NT2/D1 (cell line): ENCODE results near the gene RNLS.

Source experiments
- DNase-seq: peaks from one replicate; pipeline ENCODE4 v3.0.0-alpha.2; 2011; ENCODE audit warnings: low read depth, low spot score
- H3K27me3 ChIP-seq: 2 replicates; pipeline ENCODE4 v1.6.0; 2011; ENCODE audit warnings: mild to moderate bottlenecking; ENCODE audit not compliant: insufficient read length, insufficient read depth
- H3K36me3 ChIP-seq: 2 replicates; pipeline ENCODE4 v1.6.1; 2011; ENCODE audit warnings: mild to moderate bottlenecking, low read length, mixed read lengths; ENCODE audit not compliant: insufficient read depth, insufficient read length
- H3K4me1 ChIP-seq: 2 replicates; pipeline ENCODE4 v1.5.1; 2011; ENCODE audit not compliant: insufficient read depth, insufficient read length
- H3K4me3 ChIP-seq: 2 replicates; pipeline ENCODE4 v1.5.1; 2011; ENCODE audit warnings: low read depth; ENCODE audit not compliant: insufficient read length
- H3K9ac ChIP-seq: 2 replicates; pipeline ENCODE4 v1.6.0; 2011; ENCODE audit warnings: low read depth; ENCODE audit not compliant: insufficient read length
- H3K9me3 ChIP-seq: 2 replicates; pipeline ENCODE4 v1.5.1; 2011; ENCODE audit warnings: mild to moderate bottlenecking, low read length; ENCODE audit not compliant: insufficient read depth
- SUZ12 ChIP-seq: IDR thresholded peaks from 2 replicates; pipeline ENCODE4 v1.6.1; 2011; ENCODE audit not compliant: insufficient read length, insufficient read depth; ENCODE audit errors: extremely low read depth
- YY1 ChIP-seq: IDR thresholded peaks from 2 replicates; pipeline ENCODE4 v1.6.1; 2011; ENCODE audit not compliant: insufficient read length, insufficient read depth
- ZNF274 ChIP-seq: IDR thresholded peaks from 2 replicates; pipeline ENCODE4 v1.6.1; 2011; ENCODE audit warnings: mild to moderate bottlenecking, low read depth, low read length

RNLS gene

DNA sequence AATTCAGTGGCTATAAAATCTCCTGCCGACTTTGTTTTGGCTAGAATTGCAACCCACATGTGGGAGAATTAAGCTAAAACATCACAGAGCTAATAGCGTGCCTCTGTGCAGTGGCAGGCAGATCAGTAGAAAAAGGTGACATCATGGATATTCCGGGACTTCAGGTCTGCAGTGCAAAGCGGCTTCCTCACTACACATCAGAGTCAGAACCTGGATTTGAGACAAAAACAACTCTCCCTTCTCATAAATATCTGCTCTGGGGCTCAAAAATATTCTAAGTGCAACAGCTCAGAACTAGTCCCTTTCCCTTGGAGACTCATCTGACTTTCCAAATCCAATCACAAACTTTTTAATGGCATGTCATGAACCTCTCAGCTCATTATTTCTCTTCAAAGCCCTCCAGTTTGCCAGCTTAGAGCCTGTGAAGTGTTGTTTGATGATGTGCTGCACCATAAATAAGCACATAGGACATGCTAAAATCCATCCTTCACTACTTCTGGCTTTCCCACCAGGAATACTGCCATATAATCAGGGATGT is 337.1 kb downstream of the RNLS start:
- Histone ChIP-seq H3K9me3 (no peaks in the 10 kb centered on the region), H3K4me3 (no peak overlapping the region)
- DNase-seq: no peak

DNA sequence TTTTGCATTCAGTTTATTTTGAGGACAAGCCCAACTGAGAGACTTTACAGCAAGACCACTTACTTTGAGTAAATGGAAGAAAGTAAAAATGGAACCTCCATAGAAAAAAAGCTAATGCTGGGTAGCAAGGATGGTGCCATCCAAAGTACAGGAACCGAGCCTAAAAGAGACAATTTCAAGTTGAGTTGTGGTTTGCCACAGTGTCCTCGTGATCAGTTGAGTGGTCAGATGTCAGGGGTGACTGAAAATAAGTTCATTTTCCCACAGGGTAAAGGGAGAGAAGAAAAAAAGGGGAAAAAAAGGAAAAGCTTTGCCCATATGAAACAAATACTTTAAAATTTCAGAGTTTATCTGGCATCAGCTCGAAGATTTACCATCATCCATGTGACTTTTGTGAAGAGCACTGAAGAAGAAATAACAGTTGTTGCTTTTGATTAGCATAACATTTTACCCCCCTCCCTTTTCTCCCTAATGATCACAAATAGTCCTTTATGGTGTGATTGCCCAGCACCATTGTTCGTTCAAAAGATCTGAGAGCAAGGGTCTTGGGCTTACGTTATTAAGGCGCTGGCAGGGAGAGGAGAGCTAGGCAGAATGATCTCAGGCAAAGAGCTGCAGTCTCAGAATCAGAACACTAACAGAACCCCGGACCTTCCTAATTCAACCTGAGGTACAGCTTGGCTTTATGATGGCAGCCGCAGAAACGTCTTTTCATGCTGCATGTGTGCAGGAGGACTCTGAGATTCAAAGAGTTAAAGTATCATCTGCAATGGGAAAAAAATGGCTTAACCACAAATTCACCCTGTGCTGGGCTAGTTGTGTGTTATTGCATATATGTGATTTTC is 338.1 kb downstream of the RNLS start:
- H3K9ac ChIP-seq: no peak overlapping the region
- no peaks in the 10 kb centered on the region for H3K4me1 ChIP-seq

More for the DNA sequence above, 337.1 kb downstream of the RNLS start:
- Histone ChIP-seq H3K9ac (no peak overlapping the region), H3K4me1 (no peaks in the 10 kb centered on the region), H3K36me3 (no peaks in the 10 kb centered on the region), H3K27me3 (no peaks in the 10 kb centered on the region)
- TF ChIP-seq ZNF274 (no peak), SUZ12 (no peak)

DNA sequence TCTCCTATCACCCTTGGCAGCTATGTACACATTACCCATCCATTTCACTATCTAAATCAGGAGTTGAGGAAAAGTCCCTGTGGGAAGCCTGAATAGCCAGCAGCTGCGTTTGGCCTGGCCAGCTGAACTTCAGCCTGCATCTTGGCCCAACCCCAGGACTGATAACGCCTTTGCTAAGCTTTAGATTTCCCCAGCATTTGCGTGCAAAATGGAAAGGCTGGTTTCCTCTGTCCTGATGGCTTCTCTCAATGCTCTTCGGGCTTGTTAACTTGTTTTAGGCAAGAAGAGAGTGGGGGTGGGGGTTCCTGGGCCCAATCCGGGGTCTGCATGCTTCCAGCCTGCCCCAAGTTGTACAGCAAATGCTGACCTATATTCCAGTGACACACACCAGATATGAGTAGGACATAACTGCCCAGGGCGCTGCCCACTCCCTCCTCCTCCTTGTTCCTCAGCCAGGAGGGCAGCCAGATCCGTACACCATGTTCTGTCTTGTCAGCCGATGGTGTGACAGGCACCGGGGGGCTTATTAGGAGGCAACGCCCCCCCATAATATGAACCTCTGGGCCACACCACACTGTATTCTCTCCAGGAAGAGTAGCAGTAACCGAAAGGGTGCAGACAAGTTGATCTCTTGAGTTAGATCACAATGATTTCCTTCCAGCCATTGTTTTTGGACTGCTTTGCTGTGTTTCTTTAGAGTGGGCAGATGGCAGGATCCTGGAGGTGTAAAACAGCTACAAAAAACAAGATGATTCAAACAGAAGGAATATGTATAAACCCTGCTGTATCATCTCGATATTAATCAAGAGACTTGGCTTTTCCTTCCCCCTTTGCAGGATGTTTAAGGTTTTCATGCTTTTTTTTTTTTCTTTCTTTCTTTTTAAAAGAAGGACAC is 339.0 kb downstream of the RNLS start:
- no peak overlapping the region for H3K4me3 ChIP-seq
- H3K9ac ChIP-seq: no peak overlapping the region
- no peaks in the 10 kb centered on the region for H3K4me1 ChIP-seq
- H3K9me3 ChIP-seq: no peaks in the 10 kb centered on the region
- no peak for TF ChIP-seq YY1
- TF ChIP-seq ZNF274: no peak
- TF ChIP-seq SUZ12: no peak
- no peak for DNase-seq
- no peaks in the 10 kb centered on the region for H3K36me3 ChIP-seq
- H3K27me3 ChIP-seq: no peaks in the 10 kb centered on the region

More for the DNA sequence above, 338.1 kb downstream of the RNLS start:
- Histone ChIP-seq H3K4me3 (no peak overlapping the region), H3K9me3 (no peaks in the 10 kb centered on the region), H3K27me3 (no peaks in the 10 kb centered on the region), H3K36me3 (no peaks in the 10 kb centered on the region)
- no peak for DNase-seq
- no peak for TF ChIP-seq YY1
- TF ChIP-seq ZNF274: no peak
- no peak for TF ChIP-seq SUZ12

DNA sequence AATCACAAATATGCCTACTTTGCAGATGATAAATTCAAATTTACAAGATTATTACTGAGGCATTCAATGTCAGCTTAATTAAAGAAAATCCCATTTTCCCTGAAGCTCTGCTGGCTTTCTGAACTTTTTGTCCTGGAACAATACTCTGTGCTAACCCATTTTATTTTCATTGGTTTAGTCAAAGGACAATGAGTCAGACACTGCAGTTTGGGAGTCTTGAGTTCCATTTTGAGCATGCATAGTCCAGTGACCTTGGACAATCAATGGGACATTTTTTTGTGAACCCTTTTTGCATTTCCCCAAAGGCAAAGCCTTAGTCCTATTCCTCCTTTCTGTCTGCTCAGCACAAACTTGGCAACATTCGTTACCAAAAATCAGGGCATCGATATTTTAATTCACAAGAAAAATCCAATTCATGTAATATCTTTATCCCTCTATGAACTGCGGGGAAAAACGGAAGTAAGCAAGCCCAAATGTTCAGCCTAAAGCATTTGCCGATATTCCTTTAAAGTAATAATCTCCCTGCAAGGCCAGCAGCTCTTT is 339.8 kb downstream of the RNLS start:
- TF ChIP-seq YY1: no peak
- TF ChIP-seq SUZ12: no peak
- TF ChIP-seq ZNF274: no peak
- Histone ChIP-seq H3K4me3 (no peak overlapping the region), H3K9me3 (no peaks in the 10 kb centered on the region), H3K27me3 (no peaks in the 10 kb centered on the region), H3K36me3 (no peaks in the 10 kb centered on the region), H3K9ac (no peak overlapping the region), H3K4me1 (no peaks in the 10 kb centered on the region)
- no peak for DNase-seq

DNA sequence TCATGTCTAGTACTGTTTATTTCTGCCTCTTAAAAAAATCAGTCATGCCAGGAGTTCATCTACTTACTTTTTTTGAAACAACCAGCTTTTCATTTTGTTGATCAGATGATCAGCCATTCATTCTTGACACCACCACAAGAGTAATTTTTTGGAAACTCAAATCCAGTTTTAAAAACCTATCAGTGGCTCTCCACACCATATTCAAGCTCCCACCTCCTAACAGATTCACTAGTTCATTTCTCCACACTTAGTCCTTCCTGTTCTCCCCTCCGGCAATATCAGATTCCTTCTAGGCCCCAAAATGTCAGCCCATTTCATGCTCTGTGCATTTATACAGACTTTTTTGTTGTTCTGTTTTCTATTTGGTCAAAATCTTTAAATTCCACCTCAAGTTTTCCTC is 341.6 kb downstream of the RNLS start:
- Histone ChIP-seq H3K27me3 (no peaks in the 10 kb centered on the region), H3K4me1 (no peaks in the 10 kb centered on the region), H3K36me3 (no peaks in the 10 kb centered on the region), H3K4me3 (no peak overlapping the region), H3K9ac (no peak overlapping the region), H3K9me3 (no peaks in the 10 kb centered on the region)
- no peak for DNase-seq
- TF ChIP-seq YY1 (no peak), SUZ12 (no peak), ZNF274 (no peak)

- Histone ChIP-seq H3K9ac (no peak overlapping the region), H3K4me3 (no peak overlapping the region), H3K27me3 (no peaks in the 10 kb centered on the region), H3K4me1 (no peaks in the 10 kb centered on the region), H3K36me3 (no peaks in the 10 kb centered on the region), H3K9me3 (no peaks in the 10 kb centered on the region)
- no peak for DNase-seq
- TF ChIP-seq ZNF274 (no peak), SUZ12 (no peak), YY1 (no peak)
These were observed 343.9 kb downstream of the RNLS start for GRCh38 chr10:88239212-88239611.

- H3K36me3 ChIP-seq: no peaks in the 10 kb centered on the region
- no peak overlapping the region for H3K4me3 ChIP-seq
- no peaks in the 10 kb centered on the region for H3K4me1 ChIP-seq
- no peaks in the 10 kb centered on the region for H3K9me3 ChIP-seq
- TF ChIP-seq YY1: no peak
- no peak for TF ChIP-seq SUZ12
- no peak for TF ChIP-seq ZNF274
- DNase-seq: no peak
- no peaks in the 10 kb centered on the region for H3K27me3 ChIP-seq
- no peak overlapping the region for H3K9ac ChIP-seq
These were observed 344.6 kb downstream of the RNLS start for GRCh38 chr10:88238615-88238914.
